ENCODE results near the gene TIGD1. TPM values are rescaled to one million over a fixed set of nuclear protein-coding genes. Genes with fewer than 3 reads are reported as not detected.

The TIGD1 gene
- total RNA-seq, 1 donor from 2014 or later, result 1.8 TPM

- DNase-seq (ENCODE audit: low read depth in 2 of 2), result no peak
These were observed 47.8 kb downstream of the TIGD1 start for GRCh38 chr2:232502511-232502910.

GRCh38 chr2:232501794-232502390 is 48.5 kb downstream of the TIGD1 start:
- no peak for DNase-seq (ENCODE audit: low read depth in 2 of 2)

GRCh38 chr2:232501331-232501771 is 49.0 kb downstream of the TIGD1 start:
- peak in 1 of 2 donors; percentile 19 for DNase-seq (ENCODE audit: low read depth in 2 of 2)

- DNase-seq (ENCODE audit: low read depth in 2 of 2), result no peak
These were observed 51.9 kb downstream of the TIGD1 start for GRCh38 chr2:232498452-232498851.

Other genes starting within 250 kb of the TIGD1 start
- not detected in 2 replicates for gene ALPP, start 171.8 kb downstream of the TIGD1 start, total RNA-seq
- gene ALPG, start 143.7 kb downstream of the TIGD1 start, total RNA-seq, result not detected in 2 replicates
- gene ALPI, start 94.4 kb downstream of the TIGD1 start, total RNA-seq, result not detected in 2 replicates
- under 0.01 TPM in 1 of 2 replicates, not detected in the other for gene ECEL1, start 62.7 kb downstream of the TIGD1 start, total RNA-seq
- gene PRSS56, start 30.2 kb downstream of the TIGD1 start, total RNA-seq, result not detected in 2 replicates
- not detected in 2 replicates for gene CHRND, start 24.4 kb downstream of the TIGD1 start, total RNA-seq
- not detected in 2 replicates for gene CHRNG, start 10.9 kb downstream of the TIGD1 start, total RNA-seq
- 97.6 and 108 TPM in 2 replicates for gene EIF4E2, start 132 bp upstream of the TIGD1 start, total RNA-seq
- gene EFHD1, start 83.0 kb upstream of the TIGD1 start, total RNA-seq, result 0.20 TPM in 1 of 2 replicates, not detected in the other
- 29.9 and 48.0 TPM in 2 replicates for gene GIGYF2, start 146.8 kb upstream of the TIGD1 start, total RNA-seq
- gene KCNJ13, start 226.0 kb upstream of the TIGD1 start, total RNA-seq, result not detected in 2 replicates

Measured in lung microvascular endothelial cell (primary cell).